ENCODE results near the gene CATSPERE. TPM values are rescaled to one million over a fixed set of nuclear protein-coding genes. Genes with fewer than 3 reads are reported as not detected.
"Not testable (repeated sequence)": the region's sequence is repeated elsewhere in the genome, so short reads cannot be mapped to it uniquely, and the experiment has no call there.

Gene CATSPERE
- total RNA-seq, 1 donor: 1.1 TPM

- TF ChIP-seq CTCF (IDR thresholded peaks at IDR 0.05; ENCODE audit: insufficient read depth, low read length): no peak
- no peak overlapping the region for H3K4me3 ChIP-seq (ENCODE audit: low read depth, low read length)
- no peak for DNase-seq (ENCODE audit: low read depth)
These were observed 199.5 kb downstream of the CATSPERE start for GRCh38 chr1:244660595-244660994.

- not testable (repeated sequence) for H3K4me3 ChIP-seq (ENCODE audit: low read depth, low read length); DNase-seq (ENCODE audit: low read depth)
These were observed 200.7 kb downstream of the CATSPERE start for GRCh38 chr1:244661569-244662312.

- H3K4me3 ChIP-seq (ENCODE audit: low read depth, low read length): no peak overlapping the region
- no peak for DNase-seq (ENCODE audit: low read depth)
- no peak for TF ChIP-seq CTCF (IDR thresholded peaks at IDR 0.05; ENCODE audit: insufficient read depth, low read length)
These were observed 201.5 kb downstream of the CATSPERE start for GRCh38 chr1:244662599-244662998.

DNA sequence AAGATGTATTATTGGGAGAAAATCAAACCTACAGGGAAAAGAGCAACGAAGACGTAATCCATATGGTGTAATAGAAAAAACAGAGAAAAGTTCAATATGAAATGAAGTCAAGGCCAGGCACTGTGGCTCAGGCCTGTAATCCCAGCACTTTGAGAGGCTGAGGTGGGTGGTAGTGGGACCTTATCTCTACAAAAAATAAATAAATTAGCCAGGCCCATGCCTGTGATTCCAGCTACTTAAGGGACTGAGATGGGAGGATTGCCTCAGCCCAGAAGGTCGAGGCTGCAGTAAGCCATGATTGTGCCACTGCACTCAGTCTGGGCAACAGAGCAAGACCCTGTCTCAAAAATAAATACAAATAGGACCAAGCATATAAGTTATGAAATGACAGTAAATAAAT is 203.3 kb downstream of the CATSPERE start:
- TF ChIP-seq CTCF (IDR thresholded peaks at IDR 0.05; ENCODE audit: insufficient read depth, low read length): no peak
- no peak overlapping the region for H3K4me3 ChIP-seq (ENCODE audit: low read depth, low read length)
- no peak for DNase-seq (ENCODE audit: low read depth)

- no peak for TF ChIP-seq CTCF (IDR thresholded peaks at IDR 0.05; ENCODE audit: insufficient read depth, low read length)
- no peak for DNase-seq (ENCODE audit: low read depth)
- H3K4me3 ChIP-seq (ENCODE audit: low read depth, low read length): no peak overlapping the region
These were observed 204.7 kb downstream of the CATSPERE start for GRCh38 chr1:244665771-244666217.

DNA sequence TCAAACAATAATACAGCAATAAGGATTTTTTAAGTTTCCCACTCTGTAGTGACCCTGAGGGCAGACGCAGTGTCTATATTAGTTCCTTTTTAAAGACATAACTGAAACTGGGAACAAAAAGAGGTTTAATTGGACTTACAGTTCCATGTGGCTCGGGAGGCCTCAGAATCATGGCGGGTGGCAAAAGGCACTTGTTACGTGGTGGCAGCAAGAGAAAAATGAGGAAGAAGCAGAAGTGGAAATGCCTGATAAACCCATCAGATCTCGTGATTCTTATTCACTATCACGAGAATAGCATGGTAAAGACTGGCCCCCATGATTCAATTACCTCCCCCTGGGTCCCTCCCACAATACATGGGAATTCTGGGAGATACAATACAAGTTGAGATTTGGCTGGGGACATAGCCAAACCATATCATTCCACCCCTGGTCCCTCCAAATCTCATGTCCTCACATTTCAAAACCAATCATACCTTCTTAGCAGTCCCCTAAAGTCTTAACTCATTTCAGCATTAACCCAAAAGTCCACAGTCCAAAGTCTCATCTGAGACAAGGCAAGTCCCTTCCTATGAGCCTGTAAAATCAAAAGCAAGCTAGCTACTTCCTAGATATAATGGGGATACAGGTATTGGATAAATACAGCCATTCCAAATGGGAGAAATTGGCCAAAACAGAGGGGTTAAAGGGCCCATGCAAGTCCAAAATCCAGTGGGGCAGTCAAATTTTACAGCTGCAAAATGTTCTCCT is 205.8 kb downstream of the CATSPERE start:
- H3K4me3 ChIP-seq (ENCODE audit: low read depth, low read length); DNase-seq (ENCODE audit: low read depth): not testable (repeated sequence)

GRCh38 chr1:244667797-244668196 is 206.7 kb downstream of the CATSPERE start:
- no peak overlapping the region for H3K4me3 ChIP-seq (ENCODE audit: low read depth, low read length)
- no peak for DNase-seq (ENCODE audit: low read depth)
- no peak for TF ChIP-seq CTCF (IDR thresholded peaks at IDR 0.05; ENCODE audit: insufficient read depth, low read length)
